IMR-90 (cell line): ENCODE data around the gene FTO.

Source experiments
- CEBPB ChIP-seq: IDR thresholded peaks from 2 replicates; pipeline ENCODE4 v1.6.1; 2012; ENCODE audit warnings: low read depth, low read length, improper control_type of control experiment
- FOS ChIP-seq: fragments of 150-350 bp; IDR thresholded peaks from 2 replicates; pipeline ENCODE4 v1.6.1; 2016; ENCODE audit warnings: low read depth, low read length
- MAFK ChIP-seq: IDR thresholded peaks from 2 replicates; pipeline ENCODE4 v1.6.1; 2012; ENCODE audit warnings: low read depth, low read length, improper control_type of control experiment
- MAZ ChIP-seq: IDR thresholded peaks from 2 replicates; pipeline ENCODE4 v1.6.1; 2012; ENCODE audit warnings: low read depth, mild to moderate bottlenecking, low read length, improper control_type of control experiment, moderate library complexity, borderline replicate concordance
- POLR2A ChIP-seq: IDR thresholded peaks from 2 replicates; pipeline ENCODE4 v1.6.1; 2012; ENCODE audit warnings: mild to moderate bottlenecking, low read depth, low read length
- RAD21 ChIP-seq: IDR thresholded peaks from 2 replicates; pipeline ENCODE4 v1.6.1; 2012; ENCODE audit warnings: low read length, improper control_type of control experiment
- RFX5 ChIP-seq: IDR thresholded peaks from 2 replicates; pipeline ENCODE4 v1.8.0; 2012; ENCODE audit warnings: low read depth, mild to moderate bottlenecking, low read length, moderate library complexity
- SMC3 ChIP-seq: fragments of 150-350 bp; IDR thresholded peaks from 2 replicates; pipeline ENCODE4 v1.6.1; 2016; ENCODE audit warnings: low read depth, mild to moderate bottlenecking, antibody characterized with exemption, low read length, moderate library complexity
- TF ChIP-seq, protein P1 (sequence below): conservative IDR thresholded peaks from 2 replicates; pipeline ENCODE4 v1.5.1; 2012; ENCODE audit warnings: mild to moderate bottlenecking, low read depth, low read length, improper control_type of control experiment
- TF ChIP-seq, protein P2 (sequence below): fragments of 150-350 bp; IDR thresholded peaks from 2 replicates; pipeline ENCODE4 v1.6.1; 2016; ENCODE audit warnings: low read depth, mild to moderate bottlenecking, low read length, moderate library complexity, borderline replicate concordance

DNA sequence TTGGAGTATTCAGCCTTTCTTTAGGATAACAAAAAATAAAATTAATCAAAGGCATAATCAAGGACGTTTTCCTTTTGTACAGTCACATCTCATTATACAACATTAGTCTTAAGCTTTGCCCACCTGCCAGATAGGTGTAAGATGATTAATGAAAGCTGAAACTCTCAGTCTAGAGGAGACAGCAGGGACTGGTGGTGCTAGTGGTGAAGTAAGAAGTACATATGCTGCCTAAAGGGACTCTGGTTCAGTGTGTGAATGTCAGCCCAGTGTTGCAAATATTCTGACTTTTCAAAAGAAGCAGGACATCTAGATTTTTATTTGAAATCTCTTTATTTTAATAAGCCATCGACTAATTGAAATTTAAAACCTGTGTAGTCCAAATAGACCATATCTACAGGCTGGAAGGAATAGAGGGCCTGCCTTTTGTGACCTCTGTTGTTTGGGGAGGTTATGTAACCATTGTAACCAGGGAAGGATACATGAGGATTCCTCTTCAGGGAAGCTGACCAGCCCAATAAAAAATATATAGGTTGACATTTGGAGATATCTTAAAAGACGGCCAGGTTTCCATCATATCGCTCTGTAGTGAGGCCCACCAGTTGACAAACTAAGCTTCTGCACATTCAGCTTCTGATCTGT is 54.1 kb downstream of the FTO start:
- no peak for TF ChIP-seq POLR2A
- TF ChIP-seq, protein P1, sequence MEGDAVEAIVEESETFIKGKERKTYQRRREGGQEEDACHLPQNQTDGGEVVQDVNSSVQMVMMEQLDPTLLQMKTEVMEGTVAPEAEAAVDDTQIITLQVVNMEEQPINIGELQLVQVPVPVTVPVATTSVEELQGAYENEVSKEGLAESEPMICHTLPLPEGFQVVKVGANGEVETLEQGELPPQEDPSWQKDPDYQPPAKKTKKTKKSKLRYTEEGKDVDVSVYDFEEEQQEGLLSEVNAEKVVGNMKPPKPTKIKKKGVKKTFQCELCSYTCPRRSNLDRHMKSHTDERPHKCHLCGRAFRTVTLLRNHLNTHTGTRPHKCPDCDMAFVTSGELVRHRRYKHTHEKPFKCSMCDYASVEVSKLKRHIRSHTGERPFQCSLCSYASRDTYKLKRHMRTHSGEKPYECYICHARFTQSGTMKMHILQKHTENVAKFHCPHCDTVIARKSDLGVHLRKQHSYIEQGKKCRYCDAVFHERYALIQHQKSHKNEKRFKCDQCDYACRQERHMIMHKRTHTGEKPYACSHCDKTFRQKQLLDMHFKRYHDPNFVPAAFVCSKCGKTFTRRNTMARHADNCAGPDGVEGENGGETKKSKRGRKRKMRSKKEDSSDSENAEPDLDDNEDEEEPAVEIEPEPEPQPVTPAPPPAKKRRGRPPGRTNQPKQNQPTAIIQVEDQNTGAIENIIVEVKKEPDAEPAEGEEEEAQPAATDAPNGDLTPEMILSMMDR, result no peak
- TF ChIP-seq MAZ, result no peak
- TF ChIP-seq, protein P2, sequence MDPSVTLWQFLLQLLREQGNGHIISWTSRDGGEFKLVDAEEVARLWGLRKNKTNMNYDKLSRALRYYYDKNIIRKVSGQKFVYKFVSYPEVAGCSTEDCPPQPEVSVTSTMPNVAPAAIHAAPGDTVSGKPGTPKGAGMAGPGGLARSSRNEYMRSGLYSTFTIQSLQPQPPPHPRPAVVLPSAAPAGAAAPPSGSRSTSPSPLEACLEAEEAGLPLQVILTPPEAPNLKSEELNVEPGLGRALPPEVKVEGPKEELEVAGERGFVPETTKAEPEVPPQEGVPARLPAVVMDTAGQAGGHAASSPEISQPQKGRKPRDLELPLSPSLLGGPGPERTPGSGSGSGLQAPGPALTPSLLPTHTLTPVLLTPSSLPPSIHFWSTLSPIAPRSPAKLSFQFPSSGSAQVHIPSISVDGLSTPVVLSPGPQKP, result no peak
- no peak for TF ChIP-seq SMC3
- no peak for TF ChIP-seq CEBPB
- TF ChIP-seq RFX5, result no peak
- no peak for TF ChIP-seq RAD21
- no peak for TF ChIP-seq MAFK
- no peak for TF ChIP-seq FOS
